Activated CD4-positive, alpha-beta T cell treated with anti-CD3 and anti-CD28 coated beads for 36 hours (primary cell): ENCODE results near the gene MAP3K10. TPM values are rescaled to one million over a fixed set of nuclear protein-coding genes. Genes with fewer than 3 reads are reported as not detected.
"Not testable (repeated sequence)": the region's sequence is repeated elsewhere in the genome, so short reads cannot be mapped to it uniquely, and the experiment has no call there.

ENCODE experiments used
- ATAC-seq: fragments of 200-7000 bp; cut with Tn5 transposase; one replicate; pipeline ENCODE4 v1.10.0; 2021; ENCODE audit warnings: mild to moderate bottlenecking, moderate library complexity
- CTCF ChIA-PET: fragments of 350-600 bp; sonication (Branson Sonifier 250); formaldehyde crosslinking; loops from one replicate; lab custom pipeline; 2021; ENCODE audit warnings: antibody characterized with exemption; lab: Charles Lee
- POLR2A ChIA-PET: fragments of 350-600 bp; sonication (Branson Sonifier 250); formaldehyde crosslinking; loops from one replicate; lab custom pipeline; 2021; ENCODE audit warnings: antibody characterized with exemption, inconsistent platforms; lab: Charles Lee
- DNase-seq: peaks from one replicate; pipeline ENCODE4 v3.0.0-alpha.2; 2020
- H3K27ac Mint-ChIP-seq: one replicate; pipeline ENCODE4 v1.8.0; 2021; ENCODE audit warnings: mixed read lengths
- H3K27me3 Mint-ChIP-seq: one replicate; pipeline ENCODE4 v1.8.0; 2021; ENCODE audit warnings: mixed read lengths
- H3K36me3 Mint-ChIP-seq: one replicate; pipeline ENCODE4 v1.8.0; 2021; ENCODE audit warnings: low read depth, mixed read lengths
- H3K4me1 Mint-ChIP-seq: one replicate; pipeline ENCODE4 v1.8.0; 2021; ENCODE audit warnings: mixed read lengths
- H3K4me3 Mint-ChIP-seq: one replicate; pipeline ENCODE4 v1.8.0; 2021; ENCODE audit warnings: mild to moderate bottlenecking, moderate library complexity, mixed read lengths
- H3K9me3 Mint-ChIP-seq: one replicate; pipeline ENCODE4 v1.8.0; 2021; ENCODE audit warnings: low read depth, mixed read lengths
- intact Hi-C, 2 experiments: fragments of 100-400 bp; cut with DNase I in 1 of 2; cut with micrococcal nuclease in 1 of 2; formaldehyde crosslinking; loops; one replicate each; pipeline versions ENCODE4 v1.14.2 to v1.15.1; 2022 to 2024; cut with DNase I, micrococcal nuclease
- total RNA-seq, 2 experiments: library from RNA; stranded (reverse); gene quantifications; one replicate each; pipeline ENCODE4 v1.2.3, GENCODE V29; 2021

MAP3K10 gene
- total RNA-seq: 10 to 100 TPM in 1 of 2 experiments, 1 to 10 TPM in 1; 8.7 to 10.8 TPM

DNA sequence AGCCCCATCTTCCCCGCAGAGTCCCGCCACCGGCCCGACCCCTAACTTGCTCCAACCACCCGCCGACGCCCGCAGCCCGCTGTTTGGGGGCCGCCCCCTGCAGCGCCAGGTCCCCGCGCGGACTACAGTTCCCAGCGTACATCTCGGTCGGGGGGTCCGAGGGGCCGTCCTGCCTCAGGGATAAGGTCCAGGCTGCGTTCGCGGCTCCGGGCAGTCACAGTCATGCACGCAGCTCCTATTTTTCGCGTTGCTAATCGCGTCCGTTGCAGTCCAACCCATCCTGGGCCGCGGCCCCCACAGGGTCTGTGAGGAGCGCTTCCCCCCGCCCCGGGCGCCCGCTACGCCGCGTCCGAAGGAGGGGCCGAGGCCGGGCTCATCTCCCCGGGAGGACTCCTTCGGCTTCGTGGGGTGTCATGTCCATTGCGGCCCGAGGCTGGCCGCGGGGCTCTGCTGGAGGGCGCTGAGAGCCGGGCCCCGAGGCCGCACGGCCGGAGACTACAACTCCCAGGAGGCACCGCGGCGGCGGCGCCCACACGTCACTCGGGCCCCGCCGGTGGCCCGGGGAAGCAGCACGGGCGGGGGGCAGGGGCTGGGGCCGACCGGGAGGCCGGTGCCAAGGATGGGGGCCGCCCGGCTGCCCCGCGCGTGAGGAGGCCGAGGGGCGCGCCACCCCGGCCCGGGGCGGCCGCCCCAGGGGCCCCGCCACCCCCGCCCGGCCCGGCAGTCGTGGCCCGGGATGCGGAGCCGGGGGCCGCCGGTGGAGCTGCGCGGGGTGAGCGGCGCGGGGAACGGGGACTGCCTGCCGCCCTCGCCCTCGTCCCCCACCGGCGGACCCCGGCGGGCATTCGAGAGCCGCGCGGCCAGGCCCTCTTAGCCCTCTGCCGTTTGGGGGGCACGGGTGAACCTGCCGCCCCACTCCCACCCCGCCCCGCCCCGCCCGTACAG is at the start of gene MAP3K10:
MAP3K10 (plus strand) TSS at position 536 of the 945 bp plus-strand sequence. CDS start 606 bp downstream, outside the sequence.
- no peaks in the 10 kb centered on the region for H3K36me3 Mint-ChIP-seq
- H3K4me1 Mint-ChIP-seq: peaks cover 20% of the 10 kb centered on the region
- no peaks in the 10 kb centered on the region for H3K9me3 Mint-ChIP-seq
- H3K4me3 Mint-ChIP-seq: peak within 1 kb of the TSS; percentile 80
- DNase-seq (peak; percentile 89), ATAC-seq (peak; percentile 88)
- intact Hi-C loops: loop anchor here (1.0 to 2.0 kb wide), 14 partner anchors 32 to 710 kb away; partner anchors contain the start of genes AKT2 (in 2 of the 2), C19orf47 (in 1 of the 2), COQ8B (in 1 of the 2) and DYRK1B (in 1 of the 2)
- ChIA-PET POLR2A (interaction anchor here (0.5 to 0.8 kb wide), 4 partner anchors 39 to 747 kb away, joined by 3 to 6 read pairs (median 4); partner anchors contain the start of gene PSMC4), CTCF (interaction anchor here (0.7 to 1.4 kb wide), 8 partner anchors 14 to 380 kb away, joined by 3 to 7 read pairs (median 3); partner anchors contain the start of genes AKT2 and ZNF780A)
- H3K27ac Mint-ChIP-seq: peak within 1 kb of the TSS; percentile 92
- H3K27me3 Mint-ChIP-seq: no peaks in the 10 kb centered on the region

DNA sequence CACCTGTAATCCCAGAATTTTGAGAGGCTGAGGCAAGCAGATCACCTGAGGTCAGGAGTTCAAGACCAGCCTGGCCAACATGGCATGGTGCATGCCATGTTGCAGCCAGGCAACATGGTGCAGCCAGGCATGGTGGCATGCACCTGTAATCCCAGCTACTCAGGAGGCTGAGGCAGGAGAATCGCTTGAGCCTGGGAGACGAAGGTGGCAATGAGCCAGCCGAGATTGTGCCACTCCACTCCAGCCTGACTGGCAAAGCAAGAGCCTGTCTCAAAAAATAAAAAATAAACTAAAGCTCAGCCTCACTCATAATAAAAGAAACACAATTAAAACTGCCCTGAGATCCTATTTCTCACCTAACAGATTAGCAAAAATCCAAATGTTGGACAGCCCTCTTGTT is 49.7 kb upstream of the MAP3K10 start:
- no peak for ATAC-seq
- ChIA-PET CTCF (interaction anchor here (1.1 to 1.4 kb wide), 4 partner anchors 14 to 164 kb away, joined by 3 to 6 read pairs (median 4); no protein-coding TSS in a partner anchor), POLR2A (no interaction called here)
- no peak for DNase-seq
- intact Hi-C loops: no loop called here
- peaks cover 27% of the 10 kb centered on the region for H3K4me1 Mint-ChIP-seq
- no peak overlapping the region for H3K4me3 Mint-ChIP-seq
- H3K27ac Mint-ChIP-seq: no peak overlapping the region
- no peaks in the 10 kb centered on the region for H3K36me3 Mint-ChIP-seq
- no peaks in the 10 kb centered on the region for H3K9me3 Mint-ChIP-seq
- no peaks in the 10 kb centered on the region for H3K27me3 Mint-ChIP-seq

DNA sequence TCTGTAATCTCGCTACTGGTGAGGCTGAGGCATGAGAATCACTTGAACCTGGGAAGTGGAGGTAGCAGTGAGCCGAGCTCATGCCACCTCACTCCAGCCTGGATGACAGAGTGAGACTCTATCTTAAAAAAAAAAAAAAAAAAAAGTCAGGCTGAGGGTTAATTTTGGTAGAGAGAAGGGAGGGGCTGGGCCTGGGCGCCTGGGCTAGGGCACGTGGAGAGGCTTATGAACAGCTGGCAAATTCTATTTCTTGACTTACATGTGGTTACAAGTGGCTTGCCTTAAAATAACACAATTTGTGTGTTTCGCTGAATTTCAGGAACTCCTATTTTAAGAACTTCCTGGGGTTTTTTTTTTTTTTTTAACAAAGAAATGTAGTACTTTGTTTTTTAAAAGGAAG is 47.6 kb upstream of the MAP3K10 start:
- ATAC-seq (peak; percentile 48), DNase-seq (peak; percentile 70)
- peaks cover 44% of the 10 kb centered on the region for H3K4me1 Mint-ChIP-seq
- H3K9me3 Mint-ChIP-seq: no peaks in the 10 kb centered on the region
- intact Hi-C loops: loop anchor here (1.0 to 2.0 kb wide), 3 partner anchors 47 to 147 kb away; partner anchors contain the start of genes MAP3K10 (in 2 of the 2), AKT2 (in 1 of the 2) and ZNF546 (in 1 of the 2)
- no peaks in the 10 kb centered on the region for H3K36me3 Mint-ChIP-seq
- H3K27me3 Mint-ChIP-seq: no peaks in the 10 kb centered on the region
- POLR2A ChIA-PET: interaction anchor here (0.6 to 1.0 kb wide), 8 partner anchors 10 to 566 kb away, joined by 3 to 14 read pairs (median 4); partner anchors contain the start of gene ZNF780A
- H3K27ac Mint-ChIP-seq: peak overlapping the region; percentile 47
- CTCF ChIA-PET: interaction anchor here (0.6 to 1.6 kb wide), 8 partner anchors 17 to 477 kb away, joined by 3 to 7 read pairs (median 3); partner anchors contain the start of gene PSMC4
- H3K4me3 Mint-ChIP-seq: peak overlapping the region; percentile 8

DNA sequence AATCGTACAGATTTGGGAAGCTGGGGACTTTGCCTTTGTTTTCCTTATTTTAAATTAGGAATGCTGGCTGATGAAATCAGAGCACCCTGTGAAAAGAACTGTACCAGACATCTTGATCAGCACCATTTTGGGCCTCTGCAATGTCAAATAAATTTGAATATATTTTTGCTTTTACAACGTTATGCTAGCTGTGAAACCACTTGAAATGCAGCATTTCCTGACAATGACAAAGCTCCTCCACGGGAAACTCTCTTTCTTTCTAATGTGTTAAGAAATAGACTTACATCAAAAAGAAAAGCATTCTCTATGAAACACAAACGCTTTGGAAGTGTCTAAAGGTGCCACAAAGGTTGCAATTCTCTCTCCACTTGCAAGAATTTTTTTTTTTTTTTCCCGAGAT is 47.1 kb upstream of the MAP3K10 start:
- ATAC-seq: peak; percentile 59
- no peak for DNase-seq
- H3K27me3 Mint-ChIP-seq: no peaks in the 10 kb centered on the region
- ChIA-PET CTCF (interaction anchor here (0.6 to 1.6 kb wide), 11 partner anchors 14 to 1085 kb away, joined by 3 to 7 read pairs (median 3); partner anchors contain the start of gene PSMC4), POLR2A (interaction anchor here (0.6 to 1.0 kb wide), 7 partner anchors 9 to 229 kb away, joined by 3 to 14 read pairs (median 5); partner anchors contain the start of gene ZNF780A)
- H3K36me3 Mint-ChIP-seq: no peaks in the 10 kb centered on the region
- H3K4me1 Mint-ChIP-seq: peaks cover 46% of the 10 kb centered on the region
- peak overlapping the region; percentile 49 for H3K4me3 Mint-ChIP-seq
- intact Hi-C loops: loop anchor here (1.0 to 2.0 kb wide), 3 partner anchors 47 to 147 kb away; partner anchors contain the start of genes MAP3K10 (in 2 of the 2), AKT2 (in 1 of the 2) and ZNF546 (in 1 of the 2)
- H3K27ac Mint-ChIP-seq: peak overlapping the region; percentile 83
- no peaks in the 10 kb centered on the region for H3K9me3 Mint-ChIP-seq

DNA sequence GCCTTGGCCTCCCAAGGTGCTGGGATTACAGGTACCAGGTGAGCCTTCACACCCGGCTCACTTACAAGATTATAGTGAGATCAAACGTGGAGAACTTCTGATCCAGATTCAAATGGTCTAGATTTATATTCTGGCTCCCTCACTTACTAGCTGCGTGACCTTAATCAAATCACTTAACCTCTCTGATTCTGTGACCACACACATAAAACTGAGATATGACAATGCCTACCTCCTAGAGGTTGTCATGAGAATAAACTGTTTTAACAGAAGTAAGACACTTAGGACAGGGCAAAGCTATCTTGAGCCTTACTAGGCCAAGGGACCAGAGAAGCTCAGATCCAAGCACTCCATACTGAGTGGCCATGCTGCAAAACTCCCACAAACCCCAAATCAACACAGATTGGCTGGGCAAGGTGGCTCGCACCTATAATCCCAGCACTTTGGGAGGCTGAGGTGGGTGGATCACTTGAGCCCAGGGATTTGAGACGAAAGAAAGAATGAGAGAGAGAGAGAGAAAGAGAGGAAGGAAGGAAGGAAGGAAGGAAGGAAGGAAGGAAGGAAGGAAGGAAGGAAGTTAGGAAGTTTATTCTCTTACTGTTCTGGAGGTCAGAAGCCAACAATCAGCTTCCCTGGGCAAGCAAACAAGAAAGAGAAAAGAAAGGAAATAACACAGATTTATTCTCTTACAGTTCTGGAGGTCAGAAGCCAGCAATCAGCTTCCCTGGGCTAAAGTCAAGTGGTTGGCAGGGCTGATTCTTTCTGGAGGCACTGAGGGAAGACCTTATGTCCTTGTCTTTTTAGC is 46.1 kb upstream of the MAP3K10 start:
- no peaks in the 10 kb centered on the region for H3K36me3 Mint-ChIP-seq
- ChIA-PET POLR2A (no interaction called here), CTCF (interaction anchor here (0.5 to 1.8 kb wide), 5 partner anchors 13 to 73 kb away, joined by 3 to 4 read pairs (median 3); partner anchors contain the start of gene TTC9B)
- H3K4me3 Mint-ChIP-seq: no peak overlapping the region
- intact Hi-C loops: loop anchor here (1.0 to 2.0 kb wide), 3 partner anchors 46 to 148 kb away; partner anchors contain the start of genes MAP3K10 (in 2 of the 2), AKT2 (in 1 of the 2) and ZNF546 (in 1 of the 2)
- peak overlapping the region; percentile 56 for H3K27ac Mint-ChIP-seq
- no peaks in the 10 kb centered on the region for H3K9me3 Mint-ChIP-seq
- ATAC-seq: peak; percentile 49
- H3K4me1 Mint-ChIP-seq: peaks cover 52% of the 10 kb centered on the region
- no peaks in the 10 kb centered on the region for H3K27me3 Mint-ChIP-seq
- DNase-seq: no peak

DNA sequence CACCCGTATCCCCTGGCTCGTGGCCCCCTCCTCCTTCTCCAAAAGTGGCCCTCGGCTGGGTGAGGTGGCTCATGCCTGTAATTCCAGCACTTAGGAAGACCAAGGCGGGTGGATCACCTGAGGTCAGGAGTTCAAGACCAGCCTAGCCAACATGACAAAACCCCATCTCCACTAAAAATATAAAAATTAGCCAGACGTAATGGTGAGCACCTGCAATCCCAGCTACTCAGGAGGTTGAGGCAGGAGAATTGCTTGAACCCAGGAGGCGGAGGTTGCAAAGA is 45.5 kb upstream of the MAP3K10 start:
- ATAC-seq, DNase-seq, H3K9me3 Mint-ChIP-seq, H3K36me3 Mint-ChIP-seq, H3K4me3 Mint-ChIP-seq, POLR2A ChIA-PET, H3K27me3 Mint-ChIP-seq, H3K27ac Mint-ChIP-seq: not testable (repeated sequence)
- peaks cover 54% of the 10 kb centered on the region for H3K4me1 Mint-ChIP-seq
- CTCF ChIA-PET: interaction anchor here (0.8 to 1.8 kb wide), 3 partner anchors 20 to 72 kb away, joined by 3 to 4 read pairs (median 3); partner anchors contain the start of gene TTC9B
- intact Hi-C loops: loop anchor here (2.0 kb wide), 2 partner anchors 45 to 149 kb away; partner anchors contain the start of genes MAP3K10 (in 2 of the 2) and ZNF546 (in 1 of the 2)

DNA sequence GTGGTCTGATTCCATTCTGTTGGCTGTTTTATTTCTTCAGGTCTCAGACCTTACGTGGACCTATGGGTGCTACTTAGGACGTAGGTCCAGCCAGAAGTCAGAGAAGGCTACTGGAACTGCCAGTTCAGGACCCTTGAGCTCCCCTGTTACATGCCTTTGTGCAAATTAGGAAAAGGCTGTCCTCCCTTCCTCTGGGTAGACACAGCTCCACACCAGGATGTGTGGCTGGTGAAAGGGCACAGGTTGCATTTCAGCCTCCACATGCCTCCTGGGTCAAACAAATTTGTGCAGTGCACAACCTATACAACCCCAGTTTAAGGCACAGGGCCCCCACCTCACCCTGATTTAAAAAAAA is 43.9 kb upstream of the MAP3K10 start:
- Mint-ChIP-seq H3K36me3 (no peaks in the 10 kb centered on the region), H3K4me1 (peaks cover 54% of the 10 kb centered on the region), H3K27me3 (no peaks in the 10 kb centered on the region), H3K4me3 (no peak overlapping the region), H3K27ac (peak overlapping the region; percentile 8), H3K9me3 (no peaks in the 10 kb centered on the region)
- intact Hi-C loops: no loop called here
- ChIA-PET POLR2A (interaction anchor here (0.6 to 0.8 kb wide), 4 partner anchors 9 to 564 kb away, joined by 3 to 9 read pairs (median 7); no protein-coding TSS in a partner anchor), CTCF (interaction anchor here (0.6 to 1.7 kb wide), 4 partner anchors 10 to 436 kb away, joined by 3 to 5 read pairs (median 4); no protein-coding TSS in a partner anchor)
- DNase-seq: no peak
- no peak for ATAC-seq

DNA sequence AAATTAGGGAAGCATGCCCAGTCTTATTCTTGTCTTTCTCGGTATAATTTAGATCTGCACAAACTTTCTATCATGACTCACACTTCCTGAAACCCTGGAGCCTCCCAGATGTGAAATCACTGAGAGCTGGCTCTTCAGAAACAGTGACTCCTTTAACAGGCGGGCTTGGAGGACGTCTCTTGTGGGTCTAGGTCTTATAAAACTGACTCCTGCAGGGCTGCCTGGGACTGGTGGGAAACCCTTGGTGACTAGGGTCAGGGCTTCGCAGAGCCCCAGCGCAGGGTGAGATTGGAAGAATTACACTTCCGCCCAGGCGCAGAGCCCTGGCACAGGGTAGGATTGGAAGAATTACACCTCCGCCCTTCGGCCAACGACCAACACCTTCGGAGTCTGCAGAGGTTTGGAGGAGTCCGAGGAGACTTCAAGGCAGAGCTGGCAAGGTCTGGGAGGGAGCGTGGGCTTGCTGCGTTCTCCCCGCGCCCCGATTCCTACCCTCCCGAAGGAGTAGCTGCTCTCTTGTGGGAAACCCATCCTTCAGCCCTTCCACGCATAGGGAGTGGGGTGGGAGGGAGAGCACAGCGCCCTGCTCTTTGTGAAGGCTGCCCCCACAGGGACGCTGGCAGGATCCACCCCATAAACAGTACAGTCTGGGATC is 43.4 kb upstream of the MAP3K10 start:
- intact Hi-C loops: no loop called here
- H3K27ac Mint-ChIP-seq: peak overlapping the region; percentile 61
- H3K36me3 Mint-ChIP-seq: no peaks in the 10 kb centered on the region
- no peaks in the 10 kb centered on the region for H3K9me3 Mint-ChIP-seq
- ATAC-seq (peak; percentile 77), DNase-seq (peak; percentile 50)
- ChIA-PET POLR2A (interaction anchor here (0.6 to 0.8 kb wide), 5 partner anchors 9 to 564 kb away, joined by 3 to 9 read pairs (median 5); partner anchors contain the start of gene PSMC4), CTCF (interaction anchor here (0.7 to 1.7 kb wide), 3 partner anchors 10 to 437 kb away, joined by 4 to 5 read pairs (median 5); no protein-coding TSS in a partner anchor)
- H3K27me3 Mint-ChIP-seq: no peaks in the 10 kb centered on the region
- H3K4me3 Mint-ChIP-seq: no peak overlapping the region
- H3K4me1 Mint-ChIP-seq: peaks cover 54% of the 10 kb centered on the region

DNA sequence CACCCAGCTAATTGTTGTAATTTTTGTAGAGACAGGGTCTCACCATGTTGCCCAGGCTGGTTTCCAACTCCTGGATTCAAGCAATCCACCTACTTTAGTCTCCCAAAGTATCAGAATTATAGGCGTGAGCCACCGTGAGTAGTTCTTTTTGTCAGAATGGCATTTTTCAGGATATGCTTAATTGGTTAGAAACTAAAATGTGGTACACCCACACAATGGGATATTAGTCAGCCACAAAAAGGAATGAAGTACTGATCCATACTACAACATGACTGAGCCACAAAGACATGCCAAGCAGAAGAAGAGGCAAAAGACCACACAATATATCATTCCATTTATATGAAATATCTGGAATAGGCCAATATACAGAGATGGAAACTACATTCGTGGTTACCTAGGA is 41.7 kb upstream of the MAP3K10 start:
- Mint-ChIP-seq H3K9me3 (no peaks in the 10 kb centered on the region), H3K4me3 (no peak overlapping the region), H3K4me1 (peaks cover 41% of the 10 kb centered on the region), H3K27ac (no peak overlapping the region), H3K27me3 (no peaks in the 10 kb centered on the region), H3K36me3 (no peaks in the 10 kb centered on the region)
- peak; percentile 10 for ATAC-seq
- ChIA-PET POLR2A (no interaction called here), CTCF (no interaction called here)
- DNase-seq: no peak
- intact Hi-C loops: no loop called here

DNA sequence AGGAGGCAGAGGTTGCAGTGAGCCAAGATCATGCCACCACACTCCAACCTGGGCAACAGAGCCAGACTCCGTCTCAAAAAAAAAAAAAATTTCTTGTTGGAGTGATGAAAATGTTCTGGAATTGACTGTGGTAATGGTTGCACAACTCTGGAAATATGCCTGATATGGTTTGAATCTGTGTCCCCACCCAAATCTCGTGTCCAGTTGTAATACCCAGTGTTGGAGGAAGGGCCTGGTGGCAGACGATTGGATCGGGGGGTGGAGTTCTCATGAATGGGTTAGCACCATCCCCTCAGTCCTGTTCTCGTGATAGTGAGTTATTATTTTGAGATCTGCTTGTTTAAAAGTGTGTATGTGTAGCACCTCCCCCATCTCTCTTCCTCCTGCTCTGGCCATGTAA is 41.1 kb upstream of the MAP3K10 start:
- POLR2A ChIA-PET: no interaction called here
- ATAC-seq (no peak), DNase-seq (no peak)
- intact Hi-C loops: no loop called here
- CTCF ChIA-PET: no interaction called here
- H3K9me3 Mint-ChIP-seq: no peaks in the 10 kb centered on the region
- H3K4me3 Mint-ChIP-seq: no peak overlapping the region
- H3K36me3 Mint-ChIP-seq: no peaks in the 10 kb centered on the region
- H3K27ac Mint-ChIP-seq: no peak overlapping the region
- peaks cover 36% of the 10 kb centered on the region for H3K4me1 Mint-ChIP-seq
- H3K27me3 Mint-ChIP-seq: no peaks in the 10 kb centered on the region
